Measurements from ENCODE around the gene TRMT112.

DNA sequence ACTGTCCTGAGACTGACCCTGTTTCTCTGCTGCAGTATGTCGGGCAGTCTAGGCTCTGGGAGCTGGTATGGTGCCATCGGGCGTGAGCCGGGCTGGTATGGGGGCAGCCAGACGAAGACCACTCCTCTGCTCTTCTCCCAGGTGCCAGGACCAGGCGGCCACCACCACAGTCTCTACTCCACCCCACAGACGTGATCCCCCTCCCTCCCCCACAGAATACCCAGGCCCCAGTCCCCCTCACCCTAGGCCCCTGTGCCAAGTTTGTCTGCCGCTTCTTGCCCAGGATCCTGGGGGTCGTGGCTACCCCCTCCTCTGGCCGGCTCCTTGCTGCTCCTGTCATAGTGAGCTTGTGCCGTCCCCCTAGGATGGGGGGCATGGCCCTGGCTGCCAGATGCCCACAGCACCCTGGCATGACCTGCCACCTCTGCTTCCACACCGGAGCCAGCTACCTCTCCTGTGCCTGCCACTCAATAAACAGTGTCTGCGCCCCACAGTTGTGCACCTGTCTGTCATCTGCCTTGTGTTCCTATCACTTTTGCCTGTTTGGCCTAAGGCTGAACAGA lies 28.3 kb downstream of the TRMT112 start:
- TF ChIP-seq, protein P1, sequence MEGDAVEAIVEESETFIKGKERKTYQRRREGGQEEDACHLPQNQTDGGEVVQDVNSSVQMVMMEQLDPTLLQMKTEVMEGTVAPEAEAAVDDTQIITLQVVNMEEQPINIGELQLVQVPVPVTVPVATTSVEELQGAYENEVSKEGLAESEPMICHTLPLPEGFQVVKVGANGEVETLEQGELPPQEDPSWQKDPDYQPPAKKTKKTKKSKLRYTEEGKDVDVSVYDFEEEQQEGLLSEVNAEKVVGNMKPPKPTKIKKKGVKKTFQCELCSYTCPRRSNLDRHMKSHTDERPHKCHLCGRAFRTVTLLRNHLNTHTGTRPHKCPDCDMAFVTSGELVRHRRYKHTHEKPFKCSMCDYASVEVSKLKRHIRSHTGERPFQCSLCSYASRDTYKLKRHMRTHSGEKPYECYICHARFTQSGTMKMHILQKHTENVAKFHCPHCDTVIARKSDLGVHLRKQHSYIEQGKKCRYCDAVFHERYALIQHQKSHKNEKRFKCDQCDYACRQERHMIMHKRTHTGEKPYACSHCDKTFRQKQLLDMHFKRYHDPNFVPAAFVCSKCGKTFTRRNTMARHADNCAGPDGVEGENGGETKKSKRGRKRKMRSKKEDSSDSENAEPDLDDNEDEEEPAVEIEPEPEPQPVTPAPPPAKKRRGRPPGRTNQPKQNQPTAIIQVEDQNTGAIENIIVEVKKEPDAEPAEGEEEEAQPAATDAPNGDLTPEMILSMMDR (IDR thresholded peaks at IDR 0.05) = no peak
- TF ChIP-seq POLR2A (IDR thresholded peaks at IDR 0.05) = no peak
